Osteocyte (in vitro differentiated cells): ENCODE results near the gene SCRG1. TPM values are rescaled to one million over a fixed set of nuclear protein-coding genes. Genes with fewer than 3 reads are reported as not detected.

Experiments used
- DNase-seq: peaks from one replicate; pipeline ENCODE4 v3.0.0; 2021; ENCODE audit warnings: mixed read lengths; ENCODE audit not compliant: unreplicated experiment; ENCODE audit errors: extremely low spot score
- H3K27ac Mint-ChIP-seq: one replicate; pipeline ENCODE4 v1.8.0; 2021; ENCODE audit warnings: mild to moderate bottlenecking, mixed read lengths; ENCODE audit not compliant: unreplicated experiment
- H3K27me3 Mint-ChIP-seq: one replicate; pipeline ENCODE4 v1.8.0; 2021; ENCODE audit warnings: mixed read lengths; ENCODE audit not compliant: unreplicated experiment
- H3K36me3 Mint-ChIP-seq: one replicate; pipeline ENCODE4 v1.8.0; 2021; ENCODE audit warnings: mixed read lengths; ENCODE audit not compliant: unreplicated experiment
- H3K4me1 Mint-ChIP-seq: one replicate; pipeline ENCODE4 v1.8.0; 2021; ENCODE audit warnings: mixed read lengths; ENCODE audit not compliant: unreplicated experiment
- H3K4me3 Mint-ChIP-seq: one replicate; pipeline ENCODE4 v1.8.0; 2021; ENCODE audit warnings: mild to moderate bottlenecking, moderate library complexity, mixed read lengths; ENCODE audit not compliant: unreplicated experiment
- H3K9me3 Mint-ChIP-seq: one replicate; pipeline ENCODE4 v1.8.0; 2021; ENCODE audit warnings: mixed read lengths; ENCODE audit not compliant: unreplicated experiment
- CTCF ChIP-seq: fragments of 200-600 bp; sonication (generic); IDR thresholded peaks from 2 replicates; pipeline ENCODE4 v1.5.0; 2021; ENCODE audit warnings: antibody characterized with exemption, mild to moderate bottlenecking, moderate library complexity
- total RNA-seq: library from RNA; stranded (reverse); gene quantifications from 2 replicates; pipeline ENCODE4 v1.2.1, GENCODE V29; 2021

SCRG1 gene
- total RNA-seq, 1 donor from 2014 or later: 2.2 TPM

- DNase-seq: no peak
- no peaks in the 10 kb centered on the region for H3K27me3 Mint-ChIP-seq
- TF ChIP-seq CTCF: no peak
- H3K27ac Mint-ChIP-seq: no peak overlapping the region
- no peak overlapping the region for H3K4me3 Mint-ChIP-seq
- no peaks in the 10 kb centered on the region for H3K4me1 Mint-ChIP-seq
- H3K9me3 Mint-ChIP-seq: no peaks in the 10 kb centered on the region
- H3K36me3 Mint-ChIP-seq: peaks cover 6% of the 10 kb centered on the region
Measured at GRCh38 chr4:173418639-173419038, 19.7 kb upstream of the SCRG1 start.

- no peak for DNase-seq
- Mint-ChIP-seq H3K36me3 (peaks cover 11% of the 10 kb centered on the region), H3K27me3 (no peaks in the 10 kb centered on the region), H3K4me3 (no peak overlapping the region), H3K4me1 (no peaks in the 10 kb centered on the region), H3K9me3 (no peaks in the 10 kb centered on the region), H3K27ac (no peak overlapping the region)
- no peak for TF ChIP-seq CTCF
Measured at GRCh38 chr4:173417833-173418232, 18.9 kb upstream of the SCRG1 start.

GRCh38 chr4:173415885-173416653 is 17.2 kb upstream of the SCRG1 start:
- Mint-ChIP-seq H3K36me3 (peaks cover 20% of the 10 kb centered on the region), H3K27ac (no peak overlapping the region), H3K4me1 (no peaks in the 10 kb centered on the region), H3K4me3 (no peak overlapping the region), H3K27me3 (no peaks in the 10 kb centered on the region), H3K9me3 (no peaks in the 10 kb centered on the region)
- no peak for TF ChIP-seq CTCF
- DNase-seq: no peak

GRCh38 chr4:173415092-173415491 is 16.2 kb upstream of the SCRG1 start:
- Mint-ChIP-seq H3K4me1 (no peaks in the 10 kb centered on the region), H3K9me3 (no peaks in the 10 kb centered on the region)
- no peak for DNase-seq

More at GRCh38 chr4:173415092-173415491, 16.2 kb upstream of the SCRG1 start:
- no peak overlapping the region for H3K4me3 Mint-ChIP-seq
- no peak for TF ChIP-seq CTCF
- peaks cover 20% of the 10 kb centered on the region for H3K36me3 Mint-ChIP-seq
- no peaks in the 10 kb centered on the region for H3K27me3 Mint-ChIP-seq
- no peak overlapping the region for H3K27ac Mint-ChIP-seq
